GM23338 (cell line): Measurements from ENCODE around the gene NPHP1.

Source experiments
- POLR2AphosphoS5 ChIP-seq: IDR thresholded peaks from 2 replicates; pipeline ENCODE4 v1.6.1; 2016; ENCODE audit warnings: antibody characterized with exemption, low read depth
- REST ChIP-seq: IDR thresholded peaks from one replicate; pipeline ENCODE4 v1.6.1; 2018; ENCODE audit warnings: antibody characterized with exemption; ENCODE audit not compliant: unreplicated experiment
- TF ChIP-seq, protein P1 (sequence below), 2 experiments: fragments of 200-600 bp in 1 of 2; sonication (generic) in 1 of 2; conservative IDR thresholded peaks; 2 replicates each; pipeline versions ENCODE4 v1.5.1 to v1.6.1; 2016 to 2017; ENCODE audit warnings: antibody characterized with exemption in 2 of 2, low read depth in 2 of 2, mild to moderate bottlenecking in 2 of 2, moderate library complexity in 1 of 2

- TF ChIP-seq REST = no peak
- TF ChIP-seq, protein P1, sequence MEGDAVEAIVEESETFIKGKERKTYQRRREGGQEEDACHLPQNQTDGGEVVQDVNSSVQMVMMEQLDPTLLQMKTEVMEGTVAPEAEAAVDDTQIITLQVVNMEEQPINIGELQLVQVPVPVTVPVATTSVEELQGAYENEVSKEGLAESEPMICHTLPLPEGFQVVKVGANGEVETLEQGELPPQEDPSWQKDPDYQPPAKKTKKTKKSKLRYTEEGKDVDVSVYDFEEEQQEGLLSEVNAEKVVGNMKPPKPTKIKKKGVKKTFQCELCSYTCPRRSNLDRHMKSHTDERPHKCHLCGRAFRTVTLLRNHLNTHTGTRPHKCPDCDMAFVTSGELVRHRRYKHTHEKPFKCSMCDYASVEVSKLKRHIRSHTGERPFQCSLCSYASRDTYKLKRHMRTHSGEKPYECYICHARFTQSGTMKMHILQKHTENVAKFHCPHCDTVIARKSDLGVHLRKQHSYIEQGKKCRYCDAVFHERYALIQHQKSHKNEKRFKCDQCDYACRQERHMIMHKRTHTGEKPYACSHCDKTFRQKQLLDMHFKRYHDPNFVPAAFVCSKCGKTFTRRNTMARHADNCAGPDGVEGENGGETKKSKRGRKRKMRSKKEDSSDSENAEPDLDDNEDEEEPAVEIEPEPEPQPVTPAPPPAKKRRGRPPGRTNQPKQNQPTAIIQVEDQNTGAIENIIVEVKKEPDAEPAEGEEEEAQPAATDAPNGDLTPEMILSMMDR (conservative IDR thresholded peaks at IDR 0.05; ENCODE audit: low read depth in 2 of 2) = no peak
- no peak for TF ChIP-seq POLR2AphosphoS5
Measured at GRCh38 chr2:110219496-110220189, 14.8 kb upstream of the NPHP1 start.
